ENCODE results near the gene NAPSA.

DNA sequence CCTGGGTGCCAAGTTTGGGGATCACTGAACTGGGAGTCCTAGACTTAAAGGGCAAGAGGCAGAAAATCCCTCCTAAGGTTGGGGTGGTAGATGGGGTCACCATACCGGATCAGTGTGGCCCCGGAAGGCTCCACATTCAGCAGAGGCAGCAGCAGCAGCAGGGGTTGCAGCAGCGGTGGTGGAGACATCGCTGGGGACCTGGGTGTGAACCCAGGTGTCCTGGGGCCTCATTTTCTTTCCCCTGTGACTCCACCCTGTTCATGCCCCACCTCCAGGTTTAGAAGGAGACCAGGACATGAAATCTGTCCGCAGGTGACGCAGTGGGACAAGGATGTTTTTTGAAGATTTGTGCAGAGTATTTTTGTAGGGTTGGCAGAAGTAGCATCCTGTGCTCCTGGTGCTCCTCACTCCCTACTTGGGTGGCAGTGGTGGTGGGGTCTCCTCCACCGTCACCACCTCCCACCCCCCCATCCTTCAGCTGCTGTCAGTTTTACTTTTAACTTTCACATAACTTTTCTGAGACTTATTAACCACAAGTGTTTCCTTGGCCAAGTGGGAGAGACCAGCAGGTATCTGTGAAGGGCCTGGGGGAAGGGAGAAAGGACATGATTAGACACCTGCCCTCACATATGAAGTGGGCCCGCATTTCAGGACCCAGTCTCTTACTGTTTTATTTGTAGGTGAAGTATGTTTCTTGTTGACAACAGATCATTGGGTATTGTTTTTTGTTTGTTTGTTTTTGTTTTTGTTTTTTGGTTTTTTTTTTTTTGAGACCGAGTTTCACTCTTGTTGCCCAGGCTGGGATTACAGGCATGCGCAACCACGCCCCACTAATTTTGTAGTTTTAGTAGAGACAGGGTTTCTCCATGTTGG, at the start of gene NAPSA:
- TF ChIP-seq, protein P1, sequence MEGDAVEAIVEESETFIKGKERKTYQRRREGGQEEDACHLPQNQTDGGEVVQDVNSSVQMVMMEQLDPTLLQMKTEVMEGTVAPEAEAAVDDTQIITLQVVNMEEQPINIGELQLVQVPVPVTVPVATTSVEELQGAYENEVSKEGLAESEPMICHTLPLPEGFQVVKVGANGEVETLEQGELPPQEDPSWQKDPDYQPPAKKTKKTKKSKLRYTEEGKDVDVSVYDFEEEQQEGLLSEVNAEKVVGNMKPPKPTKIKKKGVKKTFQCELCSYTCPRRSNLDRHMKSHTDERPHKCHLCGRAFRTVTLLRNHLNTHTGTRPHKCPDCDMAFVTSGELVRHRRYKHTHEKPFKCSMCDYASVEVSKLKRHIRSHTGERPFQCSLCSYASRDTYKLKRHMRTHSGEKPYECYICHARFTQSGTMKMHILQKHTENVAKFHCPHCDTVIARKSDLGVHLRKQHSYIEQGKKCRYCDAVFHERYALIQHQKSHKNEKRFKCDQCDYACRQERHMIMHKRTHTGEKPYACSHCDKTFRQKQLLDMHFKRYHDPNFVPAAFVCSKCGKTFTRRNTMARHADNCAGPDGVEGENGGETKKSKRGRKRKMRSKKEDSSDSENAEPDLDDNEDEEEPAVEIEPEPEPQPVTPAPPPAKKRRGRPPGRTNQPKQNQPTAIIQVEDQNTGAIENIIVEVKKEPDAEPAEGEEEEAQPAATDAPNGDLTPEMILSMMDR (IDR thresholded peaks at IDR 0.05; ENCODE audit: poor library complexity, severe bottlenecking): no peak
- TF ChIP-seq EP300 (conservative IDR thresholded peaks at IDR 0.05; ENCODE audit: poor library complexity, severe bottlenecking) (no peak), POLR2AphosphoS5 (IDR thresholded peaks at IDR 0.05) (no peak), RAD21 (conservative IDR thresholded peaks at IDR 0.05) (no peak), TAF1 (IDR thresholded peaks at IDR 0.05; ENCODE audit: low read depth) (no peak), EZH2 (IDR thresholded peaks at IDR 0.05; ENCODE audit: borderline replicate concordance, insufficient read depth, low read length, poor library complexity, severe bottlenecking) (no peak), MXI1 (conservative IDR thresholded peaks at IDR 0.05; ENCODE audit: poor library complexity, severe bottlenecking) (no peak), SMC3 (conservative IDR thresholded peaks at IDR 0.05; ENCODE audit: poor library complexity) (no peak)
